K562 (cell line): ENCODE measurements around the gene TFAM. TPM values are rescaled to one million over a fixed set of nuclear protein-coding genes. Genes with fewer than 3 reads are reported as not detected.

ENCODE experiments used
- ARID4B ChIP-seq: sonication (generic); formaldehyde crosslinking; IDR thresholded peaks from 2 replicates; pipeline ENCODE4 v1.8.0; 2022; ENCODE audit warnings: mild to moderate bottlenecking, missing genetic modification reagents
- C11orf30 ChIP-seq: fragments of 450-650 bp; IDR thresholded peaks from 2 replicates; pipeline ENCODE4 v1.6.1; 2016; ENCODE audit warnings: low read depth, mild to moderate bottlenecking
- CAMTA2 ChIP-seq: fragments of 250-450 bp; sonication (Bioruptor Pico); conservative IDR thresholded peaks from 2 replicates; pipeline ENCODE4 v1.5.1; 2022
- CEBPB ChIP-seq: fragments of 450-650 bp; IDR thresholded peaks from 2 replicates; pipeline ENCODE4 v1.6.1; 2016; ENCODE audit warnings: missing genetic modification characterization, missing compliant biosample characterization
- CSDE1 ChIP-seq, 2 experiments: fragments of 450-650 bp; IDR thresholded peaks; 2 replicates each; pipeline ENCODE4 v1.6.1; 2016; ENCODE audit warnings: mild to moderate bottlenecking in 1 of 2
- E2F4 ChIP-seq: sonication (generic); formaldehyde crosslinking; IDR thresholded peaks from 2 replicates; pipeline ENCODE4 v1.8.0; 2022; ENCODE audit warnings: mild to moderate bottlenecking, low read depth, missing genetic modification reagents
- FOXA3 ChIP-seq, 2 experiments: fragments of 450-650 bp in 1 of 2; sonication (generic) in 1 of 2; formaldehyde crosslinking; IDR thresholded peaks in 1 of 2; conservative IDR thresholded peaks in 1 of 2; 2 replicates each; pipeline versions ENCODE4 v1.4.0 to v1.8.0; 2020 to 2022; ENCODE audit warnings: mild to moderate bottlenecking in 2 of 2, missing genetic modification reagents in 1 of 2
- FOXJ2 ChIP-seq: fragments of 200-800 bp; sonication (Bioruptor generic); IDR thresholded peaks from 2 replicates; pipeline ENCODE4 v1.6.1; 2016; ENCODE audit warnings: missing genetic modification characterization, missing compliant biosample characterization
- HDAC6 ChIP-seq: IDR thresholded peaks from 2 replicates; pipeline ENCODE4 v1.6.1; 2012; ENCODE audit warnings: low read depth, mild to moderate bottlenecking, control low read depth, inconsistent platforms, low read length, moderate library complexity
- HDGF ChIP-seq: fragments of 450-650 bp; IDR thresholded peaks from 2 replicates; pipeline ENCODE4 v1.6.1; 2016
- HLTF ChIP-seq: fragments of 450-650 bp; IDR thresholded peaks from 2 replicates; pipeline ENCODE4 v1.6.1; 2016
- ILK ChIP-seq: fragments of 450-650 bp; IDR thresholded peaks from 2 replicates; pipeline ENCODE4 v1.6.1; 2016; ENCODE audit warnings: missing genetic modification characterization, low read depth, mild to moderate bottlenecking, missing compliant biosample characterization, moderate library complexity, borderline replicate concordance
- LEF1 ChIP-seq: fragments of 450-650 bp; IDR thresholded peaks from 2 replicates; pipeline ENCODE4 v1.6.1; 2016; ENCODE audit warnings: mild to moderate bottlenecking
- MAFF ChIP-seq: IDR thresholded peaks from 2 replicates; pipeline ENCODE4 v1.6.1; 2012; ENCODE audit warnings: low read length, improper control_type of control experiment
- MAFG ChIP-seq: fragments of 450-650 bp; conservative IDR thresholded peaks from 2 replicates; pipeline ENCODE4 v1.6.1; 2016; ENCODE audit warnings: missing genetic modification characterization, missing compliant biosample characterization
- MTF1 ChIP-seq: fragments of 250-450 bp; sonication (Bioruptor Pico); IDR thresholded peaks from 2 replicates; pipeline ENCODE4 v1.9.0; 2021; ENCODE audit warnings: moderate library complexity, mild to moderate bottlenecking, inconsistent platforms, borderline replicate concordance
- PHF21A ChIP-seq: fragments of 450-650 bp; IDR thresholded peaks from 2 replicates; pipeline ENCODE4 v1.6.1; 2017; ENCODE audit warnings: low read depth, borderline replicate concordance
- RBM34 ChIP-seq: fragments of 200-400 bp; formaldehyde crosslinking; IDR thresholded peaks from 2 replicates; pipeline ENCODE4 v1.6.1; 2018; ENCODE audit warnings: low read length, borderline replicate concordance; ENCODE audit not compliant: insufficient read depth
- WHSC1 ChIP-seq: IDR thresholded peaks from one replicate; pipeline ENCODE4 v1.6.1; 2012; ENCODE audit warnings: low read length, control low read depth, inconsistent platforms
- ZNF217 ChIP-seq: sonication (generic); formaldehyde crosslinking; IDR thresholded peaks from 2 replicates; pipeline ENCODE4 v1.8.0; 2022; ENCODE audit warnings: mild to moderate bottlenecking, missing genetic modification reagents
- ZNF316 ChIP-seq: fragments of 450-650 bp; IDR thresholded peaks from 2 replicates; pipeline ENCODE4 v1.6.1; 2016
- ZNF57 ChIP-seq: fragments of 450-650 bp; formaldehyde crosslinking; IDR thresholded peaks from 2 replicates; pipeline ENCODE4 v1.4.0; 2020; ENCODE audit warnings: mild to moderate bottlenecking, moderate library complexity
- ZNF589 ChIP-seq: fragments of 200-800 bp; sonication (Bioruptor generic); IDR thresholded peaks from 2 replicates; pipeline ENCODE4 v1.6.1; 2016; ENCODE audit warnings: low read depth, missing genetic modification characterization, missing compliant biosample characterization
- ZNF780A ChIP-seq: fragments of 250-450 bp; sonication (Bioruptor Pico); IDR thresholded peaks from 2 replicates; pipeline ENCODE4 v1.5.0; 2021; ENCODE audit warnings: mild to moderate bottlenecking
- polyA plus RNA-seq, 8 experiments: library from polyadenylated mRNA; depleted of rRNA in 4 of 8; stranded (reverse) in 5 of 8; unstranded in 3 of 8; fragments of >200 nt; fragmentation: Nextera tagmentation in 2 of 8; fragmentation: Illumina TruSeq in 1 of 8; extraction: Ambion mirVana in 2 of 8; extraction: Trizol in 1 of 8; gene quantifications; 2 replicates each; pipeline versions ENCODE4 v1.2.1 to v1.2.3, GENCODE V29; 2011 to 2014; ENCODE audit warnings: inconsistent platforms in 1 of 8, missing spikeins in 1 of 8
- total RNA-seq, 7 experiments: library from RNA; depleted of rRNA in 6 of 7; stranded (reverse); fragments of >200 nt in 6 of 7; fragmentation: Illumina TruSeq in 2 of 7; extraction: Trizol in 2 of 7; gene quantifications; 2 replicates each; pipeline versions ENCODE4 v1.2.1 to v1.2.3, GENCODE V29; 2011 to 2021; ENCODE audit warnings: low replicate concordance in 1 of 7

The TFAM gene
- total and polyA plus RNA-seq, 9 of the 15 experiments (the other 6 are each of a cell fraction or from before 2014, with no cell fraction given) = 74.3 to 227 (median 155) TPM

- TF ChIP-seq ZNF589 (no peak), FOXA3 (CRISPR knock-in tag; conservative IDR thresholded peaks at IDR 0.05 in 1 of 2, IDR thresholded peaks at IDR 0.05 in 1 of 2) (no peak), ILK (tag) (no peak), WHSC1 (no peak), CAMTA2 (CRISPR knock-in tag) (no peak), ZNF316 (peak; percentile 88), ARID4B (CRISPR knock-in tag) (no peak), ZNF217 (CRISPR knock-in tag) (no peak), LEF1 (no peak), MAFF (peak; percentile 74), MAFG (peak; percentile 56), CEBPB (peak; percentile 87), CSDE1 (IDR thresholded peaks at IDR 0.05) (no peak), C11orf30 (peak; percentile 65; the same call in 1 of the 2 replicates), RBM34 (no peak), E2F4 (no peak), ZNF57 (CRISPR knock-in tag) (no peak), FOXJ2 (tag) (0 out of 2 replicates have a peak, but pooled peaks have one; percentile 9), HDAC6 (no peak), HLTF (no peak), HDGF (no peak), ZNF780A (CRISPR knock-in tag) (no peak), PHF21A (no peak), MTF1 (CRISPR knock-in tag) (no peak)
Observed at GRCh38 chr10:58348571-58349033, 36.6 kb upstream of the TFAM start (continued).
